ENCODE results near the gene IL4I1.

DNA sequence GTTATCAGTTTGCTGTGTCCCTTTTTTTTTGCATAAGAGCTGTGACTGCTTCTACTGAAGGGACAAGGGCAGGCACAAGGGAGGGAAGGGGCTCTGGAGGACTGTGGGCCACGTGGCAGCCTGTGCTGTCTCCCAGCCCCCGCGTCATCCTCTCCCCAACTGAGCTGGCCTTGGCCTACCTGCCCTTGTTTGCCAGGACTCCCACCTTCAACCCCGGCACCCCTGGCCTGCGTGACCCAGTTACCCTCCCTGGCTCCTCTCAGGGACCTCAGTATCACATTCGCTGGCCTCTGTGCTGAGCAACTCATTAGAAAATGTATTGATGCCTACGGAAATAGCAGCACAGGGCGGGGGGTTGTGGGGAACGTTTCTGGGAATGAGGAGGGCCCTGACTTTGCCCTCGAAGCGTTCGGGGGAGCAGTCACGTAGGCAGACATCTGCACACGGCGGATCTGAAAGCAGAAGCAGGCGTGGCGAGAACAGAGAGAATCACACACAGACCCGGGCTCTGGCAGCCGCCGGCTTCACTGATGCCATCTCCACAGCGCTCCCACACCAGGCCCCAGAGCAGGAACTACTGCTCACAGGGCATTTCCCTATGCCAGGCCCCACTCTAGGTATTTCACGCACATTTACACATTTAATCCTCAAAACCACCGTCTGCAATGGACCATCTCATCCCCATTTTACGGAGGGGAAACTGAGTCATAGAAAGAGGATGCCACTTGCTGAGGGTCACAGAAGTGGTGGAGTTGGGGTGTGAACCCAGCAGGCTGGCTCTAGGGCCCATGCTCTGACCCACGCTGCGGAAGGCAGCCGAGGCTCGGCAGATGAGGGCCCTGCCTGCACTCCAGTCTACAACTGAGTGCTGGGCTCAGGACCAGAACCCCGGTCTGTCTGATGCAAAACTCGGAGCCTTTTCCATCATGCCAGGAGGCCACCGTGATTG, 26.6 kb upstream of the IL4I1 start:
- TF ChIP-seq, protein P1, sequence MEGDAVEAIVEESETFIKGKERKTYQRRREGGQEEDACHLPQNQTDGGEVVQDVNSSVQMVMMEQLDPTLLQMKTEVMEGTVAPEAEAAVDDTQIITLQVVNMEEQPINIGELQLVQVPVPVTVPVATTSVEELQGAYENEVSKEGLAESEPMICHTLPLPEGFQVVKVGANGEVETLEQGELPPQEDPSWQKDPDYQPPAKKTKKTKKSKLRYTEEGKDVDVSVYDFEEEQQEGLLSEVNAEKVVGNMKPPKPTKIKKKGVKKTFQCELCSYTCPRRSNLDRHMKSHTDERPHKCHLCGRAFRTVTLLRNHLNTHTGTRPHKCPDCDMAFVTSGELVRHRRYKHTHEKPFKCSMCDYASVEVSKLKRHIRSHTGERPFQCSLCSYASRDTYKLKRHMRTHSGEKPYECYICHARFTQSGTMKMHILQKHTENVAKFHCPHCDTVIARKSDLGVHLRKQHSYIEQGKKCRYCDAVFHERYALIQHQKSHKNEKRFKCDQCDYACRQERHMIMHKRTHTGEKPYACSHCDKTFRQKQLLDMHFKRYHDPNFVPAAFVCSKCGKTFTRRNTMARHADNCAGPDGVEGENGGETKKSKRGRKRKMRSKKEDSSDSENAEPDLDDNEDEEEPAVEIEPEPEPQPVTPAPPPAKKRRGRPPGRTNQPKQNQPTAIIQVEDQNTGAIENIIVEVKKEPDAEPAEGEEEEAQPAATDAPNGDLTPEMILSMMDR (IDR thresholded peaks at IDR 0.05; ENCODE audit: low read depth, low read length, missing input control), result no peak
- TF ChIP-seq, protein P2, sequence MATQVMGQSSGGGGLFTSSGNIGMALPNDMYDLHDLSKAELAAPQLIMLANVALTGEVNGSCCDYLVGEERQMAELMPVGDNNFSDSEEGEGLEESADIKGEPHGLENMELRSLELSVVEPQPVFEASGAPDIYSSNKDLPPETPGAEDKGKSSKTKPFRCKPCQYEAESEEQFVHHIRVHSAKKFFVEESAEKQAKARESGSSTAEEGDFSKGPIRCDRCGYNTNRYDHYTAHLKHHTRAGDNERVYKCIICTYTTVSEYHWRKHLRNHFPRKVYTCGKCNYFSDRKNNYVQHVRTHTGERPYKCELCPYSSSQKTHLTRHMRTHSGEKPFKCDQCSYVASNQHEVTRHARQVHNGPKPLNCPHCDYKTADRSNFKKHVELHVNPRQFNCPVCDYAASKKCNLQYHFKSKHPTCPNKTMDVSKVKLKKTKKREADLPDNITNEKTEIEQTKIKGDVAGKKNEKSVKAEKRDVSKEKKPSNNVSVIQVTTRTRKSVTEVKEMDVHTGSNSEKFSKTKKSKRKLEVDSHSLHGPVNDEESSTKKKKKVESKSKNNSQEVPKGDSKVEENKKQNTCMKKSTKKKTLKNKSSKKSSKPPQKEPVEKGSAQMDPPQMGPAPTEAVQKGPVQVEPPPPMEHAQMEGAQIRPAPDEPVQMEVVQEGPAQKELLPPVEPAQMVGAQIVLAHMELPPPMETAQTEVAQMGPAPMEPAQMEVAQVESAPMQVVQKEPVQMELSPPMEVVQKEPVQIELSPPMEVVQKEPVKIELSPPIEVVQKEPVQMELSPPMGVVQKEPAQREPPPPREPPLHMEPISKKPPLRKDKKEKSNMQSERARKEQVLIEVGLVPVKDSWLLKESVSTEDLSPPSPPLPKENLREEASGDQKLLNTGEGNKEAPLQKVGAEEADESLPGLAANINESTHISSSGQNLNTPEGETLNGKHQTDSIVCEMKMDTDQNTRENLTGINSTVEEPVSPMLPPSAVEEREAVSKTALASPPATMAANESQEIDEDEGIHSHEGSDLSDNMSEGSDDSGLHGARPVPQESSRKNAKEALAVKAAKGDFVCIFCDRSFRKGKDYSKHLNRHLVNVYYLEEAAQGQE (IDR thresholded peaks at IDR 0.05), result peak; percentile 47
- TF ChIP-seq RAD21 (IDR thresholded peaks at IDR 0.05) (peak in 1 of 2 donors; percentile 40), JUND (IDR thresholded peaks at IDR 0.05) (peak; percentile 74 to 92), TAF1 (conservative IDR thresholded peaks at IDR 0.05) (peak; percentile 87), YY1 (IDR thresholded peaks at IDR 0.05) (peak; percentile 83), HNF4G (IDR thresholded peaks at IDR 0.05) (peak; percentile 99), FOXA1 (IDR thresholded peaks at IDR 0.05) (peak; percentile 17), RXRA (IDR thresholded peaks at IDR 0.05) (peak; percentile 99), HNF4A (conservative IDR thresholded peaks at IDR 0.05) (peak; percentile 95 to 99), EGR1 (IDR thresholded peaks at IDR 0.05; ENCODE audit: low read depth in 2 of 2) (peak; percentile 32 to 50)
- TF ChIP-seq, protein P3, sequence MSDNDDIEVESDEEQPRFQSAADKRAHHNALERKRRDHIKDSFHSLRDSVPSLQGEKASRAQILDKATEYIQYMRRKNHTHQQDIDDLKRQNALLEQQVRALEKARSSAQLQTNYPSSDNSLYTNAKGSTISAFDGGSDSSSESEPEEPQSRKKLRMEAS (IDR thresholded peaks at IDR 0.05), result peak; percentile 88
- TF ChIP-seq, protein P4, sequence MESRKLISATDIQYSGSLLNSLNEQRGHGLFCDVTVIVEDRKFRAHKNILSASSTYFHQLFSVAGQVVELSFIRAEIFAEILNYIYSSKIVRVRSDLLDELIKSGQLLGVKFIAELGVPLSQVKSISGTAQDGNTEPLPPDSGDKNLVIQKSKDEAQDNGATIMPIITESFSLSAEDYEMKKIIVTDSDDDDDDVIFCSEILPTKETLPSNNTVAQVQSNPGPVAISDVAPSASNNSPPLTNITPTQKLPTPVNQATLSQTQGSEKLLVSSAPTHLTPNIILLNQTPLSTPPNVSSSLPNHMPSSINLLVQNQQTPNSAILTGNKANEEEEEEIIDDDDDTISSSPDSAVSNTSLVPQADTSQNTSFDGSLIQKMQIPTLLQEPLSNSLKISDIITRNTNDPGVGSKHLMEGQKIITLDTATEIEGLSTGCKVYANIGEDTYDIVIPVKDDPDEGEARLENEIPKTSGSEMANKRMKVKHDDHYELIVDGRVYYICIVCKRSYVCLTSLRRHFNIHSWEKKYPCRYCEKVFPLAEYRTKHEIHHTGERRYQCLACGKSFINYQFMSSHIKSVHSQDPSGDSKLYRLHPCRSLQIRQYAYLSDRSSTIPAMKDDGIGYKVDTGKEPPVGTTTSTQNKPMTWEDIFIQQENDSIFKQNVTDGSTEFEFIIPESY (IDR thresholded peaks at IDR 0.05), result peak; percentile 95
- TF ChIP-seq, protein P5, sequence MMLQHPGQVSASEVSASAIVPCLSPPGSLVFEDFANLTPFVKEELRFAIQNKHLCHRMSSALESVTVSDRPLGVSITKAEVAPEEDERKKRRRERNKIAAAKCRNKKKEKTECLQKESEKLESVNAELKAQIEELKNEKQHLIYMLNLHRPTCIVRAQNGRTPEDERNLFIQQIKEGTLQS (IDR thresholded peaks at IDR 0.05), result peak; percentile 79

Data from liver (tissue), 3 donors.